GM21526 (cell line): ENCODE measurements around the gene PLCXD3.
"Not testable (repeated sequence)": the region's sequence is repeated elsewhere in the genome, so short reads cannot be mapped to it uniquely, and the experiment has no call there.

Experiments used
- ATAC-seq: cut with Tn5 transposase; IDR thresholded peaks from one replicate; pipeline ENCODE4 v1.9.1; 2021; ENCODE audit warnings: moderate library complexity; ENCODE audit not compliant: unreplicated experiment, low FRiP score

Gene PLCXD3

DNA sequence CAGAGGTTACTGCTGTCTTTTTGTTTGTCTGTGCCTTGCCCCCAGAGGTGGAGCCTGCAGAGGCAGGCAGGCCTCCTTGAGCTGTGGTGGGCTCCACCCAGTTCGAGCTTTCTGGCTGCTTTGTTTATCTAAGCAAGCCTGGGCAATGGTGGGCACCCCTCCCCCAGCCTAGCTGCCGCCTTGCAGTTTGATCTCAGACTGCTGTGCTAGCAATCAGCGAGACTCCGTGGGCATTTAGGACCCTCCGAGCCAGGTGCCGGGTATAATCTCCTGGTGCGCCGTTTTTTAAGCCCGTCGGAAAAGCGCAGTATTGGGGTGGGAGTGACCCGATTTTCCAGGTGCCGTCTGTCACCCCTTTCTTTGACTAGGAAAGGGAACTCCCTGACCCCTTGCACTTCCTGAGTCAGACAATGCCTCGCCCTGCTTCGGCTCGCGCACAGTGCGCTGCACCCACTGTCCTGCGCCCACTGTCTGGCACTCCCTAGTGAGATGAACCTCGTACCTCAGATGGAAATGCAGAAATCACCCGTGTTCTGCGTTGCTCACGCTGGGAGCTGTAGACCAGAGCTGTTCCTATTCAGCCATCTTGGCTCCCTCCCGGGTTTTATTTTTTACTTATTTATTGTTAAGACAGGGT is 16.8 kb downstream of the PLCXD3 start:
- ATAC-seq, result not testable (repeated sequence)

DNA sequence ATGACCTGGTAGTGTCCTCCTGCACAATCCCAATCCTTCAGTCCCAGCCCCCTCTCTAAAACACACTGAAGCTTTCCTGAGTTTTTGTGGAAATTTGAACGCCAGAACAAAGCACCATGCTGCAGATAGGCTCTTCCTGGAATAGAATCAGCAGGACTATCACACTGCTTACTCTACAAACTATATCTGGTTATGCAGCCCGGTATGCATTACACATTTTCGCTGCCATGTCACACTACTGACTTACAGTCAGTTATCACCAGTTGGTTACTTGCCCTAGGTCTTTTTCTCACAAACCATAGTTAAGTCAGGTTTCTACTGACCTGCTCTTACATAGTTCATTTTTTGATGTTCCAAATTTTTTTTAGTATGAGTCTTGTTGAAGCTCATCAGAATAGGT is 24.9 kb downstream of the PLCXD3 start:
- ATAC-seq, result no peak

DNA sequence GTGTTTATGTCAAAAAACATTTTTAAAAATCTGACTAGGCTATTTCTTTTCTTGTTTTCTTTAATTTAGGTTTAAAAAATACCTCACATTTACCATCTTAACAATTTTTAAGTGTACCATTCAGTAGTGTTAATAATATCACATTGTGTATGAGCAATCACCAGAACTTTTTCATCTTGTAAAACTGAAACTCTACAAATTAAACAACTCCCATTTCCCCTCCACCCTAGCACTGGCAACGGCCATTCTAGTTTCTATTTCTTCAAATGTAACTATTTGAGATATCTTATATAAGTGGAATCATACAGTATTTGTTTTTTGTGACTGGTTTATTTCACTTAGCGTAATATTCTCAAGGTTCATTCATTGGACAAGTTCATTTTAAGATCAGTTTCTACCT is 27.7 kb downstream of the PLCXD3 start:
- ATAC-seq, result peak; percentile 70

DNA sequence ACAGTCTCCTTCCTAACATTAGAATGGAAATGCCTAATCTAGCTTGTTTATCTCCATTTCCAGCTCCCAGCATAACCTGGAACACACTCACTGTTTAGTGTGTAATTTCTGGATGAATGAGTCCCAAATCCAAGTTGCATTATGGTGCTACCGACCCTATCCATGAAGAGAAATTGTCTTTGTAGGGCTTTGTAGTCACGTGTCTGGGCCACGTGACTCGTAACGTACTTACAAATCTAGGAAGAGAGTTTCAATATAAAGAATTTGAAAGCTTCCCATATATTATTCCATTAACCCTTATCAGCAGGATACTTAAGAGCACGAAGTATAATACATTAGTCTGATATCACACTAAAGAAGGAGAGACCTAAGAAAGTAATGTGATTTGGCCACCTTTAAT is 28.2 kb downstream of the PLCXD3 start:
- ATAC-seq, result no peak

DNA sequence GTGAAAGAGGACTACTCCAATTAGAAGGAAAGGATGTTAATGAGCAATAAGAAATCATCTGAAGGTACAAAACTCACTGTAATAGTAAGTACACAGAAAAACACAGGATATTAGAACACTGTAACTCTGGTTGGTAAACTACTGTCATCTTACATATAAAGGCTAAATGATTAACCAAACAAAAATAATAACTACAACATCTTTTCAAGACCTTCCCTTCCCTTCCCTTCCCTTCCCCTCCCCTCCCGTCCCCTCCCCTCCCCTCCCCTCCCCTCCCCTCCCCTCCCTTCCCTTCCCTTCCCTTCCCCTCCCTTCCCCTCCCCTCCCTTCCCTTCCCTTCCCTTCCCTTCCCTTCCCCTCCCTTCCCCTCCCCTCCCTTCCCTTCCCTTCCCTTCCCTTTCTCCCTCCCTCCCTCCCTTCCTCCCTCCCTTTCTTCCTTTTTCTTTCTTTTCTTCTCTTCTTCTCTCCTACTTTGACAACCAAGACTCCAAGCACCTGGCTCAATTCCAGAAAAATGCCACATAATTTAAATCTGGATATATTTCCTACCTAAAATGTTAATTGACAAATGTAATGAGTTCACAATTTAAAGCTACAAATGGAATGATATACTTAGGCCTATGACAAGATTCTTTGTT is 38.7 kb downstream of the PLCXD3 start:
- ATAC-seq, result not testable (repeated sequence)

DNA sequence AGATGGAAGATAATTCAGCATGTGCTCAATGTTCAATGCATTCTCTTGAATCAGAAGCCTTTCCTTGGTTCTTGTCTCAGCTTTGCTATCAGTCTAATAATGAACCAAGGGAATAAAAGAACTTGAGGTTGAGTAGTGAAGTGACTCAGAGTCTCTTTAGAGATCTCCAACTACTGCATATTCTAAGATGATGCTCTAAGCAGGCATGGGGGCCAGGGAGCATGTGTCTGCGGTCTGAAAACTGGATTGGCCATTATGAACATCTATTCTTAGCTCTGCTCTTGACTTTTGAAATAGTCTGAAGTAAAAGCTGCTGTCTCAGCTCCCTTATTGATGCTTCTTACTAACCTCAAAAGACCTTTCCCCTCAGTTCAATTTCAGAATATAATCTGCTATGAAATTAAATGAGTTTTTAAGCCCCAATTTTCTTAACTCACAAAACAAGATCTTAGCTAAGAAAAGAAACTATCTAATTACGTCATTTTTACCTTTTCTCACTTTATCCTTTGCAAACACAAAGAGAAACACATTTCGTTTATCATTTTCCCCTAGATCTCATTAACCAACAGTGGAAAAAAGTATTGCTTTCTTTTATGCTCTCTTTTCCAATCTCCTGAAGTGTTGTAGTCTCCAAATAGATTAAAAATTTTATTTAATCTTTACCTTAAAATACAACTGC is 44.8 kb downstream of the PLCXD3 start:
- no peak for ATAC-seq

DNA sequence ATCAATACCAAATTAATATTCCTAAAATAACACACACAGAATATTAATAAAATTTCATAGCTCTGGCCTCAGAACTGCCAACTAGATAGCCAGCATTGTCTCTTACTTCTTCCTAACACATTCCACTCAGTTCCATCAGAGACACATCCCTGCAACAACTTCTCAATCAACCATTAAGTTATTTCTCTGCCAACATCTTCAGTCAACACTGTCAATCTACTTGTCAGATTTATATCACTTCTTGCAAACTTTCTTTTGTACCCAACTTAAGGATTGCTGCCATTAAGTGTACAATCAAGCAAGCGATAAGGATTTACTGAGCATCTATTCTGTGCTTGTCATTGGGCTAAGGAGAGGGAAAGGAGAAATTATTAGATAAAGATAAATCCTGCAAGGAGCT is 50.8 kb downstream of the PLCXD3 start:
- no peak for ATAC-seq

DNA sequence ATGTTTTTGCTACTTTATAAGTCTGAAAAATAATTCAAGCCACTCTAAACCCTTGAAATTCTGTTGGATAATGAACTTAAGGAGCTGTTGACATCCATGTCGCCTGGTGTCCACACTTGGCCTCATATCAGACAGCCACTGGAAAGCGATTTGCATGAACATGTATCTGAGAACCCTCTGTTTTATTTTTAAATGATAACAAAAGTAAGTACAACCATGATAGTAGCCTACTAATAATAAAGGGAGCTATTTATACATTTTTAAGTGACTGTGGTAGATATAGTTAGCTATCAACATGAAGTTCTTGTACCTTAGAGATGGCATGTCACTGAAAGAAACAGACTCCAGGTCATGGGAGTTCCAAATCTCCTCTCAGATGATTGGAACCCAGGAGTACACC is 53.3 kb downstream of the PLCXD3 start:
- ATAC-seq, result no peak

DNA sequence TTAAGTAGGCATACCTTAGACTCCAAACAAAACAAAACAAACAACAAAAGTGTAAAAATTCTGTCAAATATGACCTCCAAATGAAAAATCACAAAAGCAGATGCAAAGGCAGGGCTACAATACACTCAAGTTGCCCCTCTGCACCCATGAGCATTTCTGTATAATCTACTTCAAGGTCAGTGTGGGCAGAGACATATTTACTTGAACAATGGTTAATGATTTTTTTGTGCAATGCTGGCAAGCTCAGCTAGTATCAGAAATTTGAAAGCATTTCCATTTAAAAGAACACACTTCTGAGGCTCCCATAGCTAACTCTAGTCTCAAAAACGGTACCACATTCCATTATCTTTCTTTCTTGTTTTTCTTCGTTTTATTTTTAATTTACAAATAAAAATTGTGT is 57.9 kb downstream of the PLCXD3 start:
- ATAC-seq, result no peak

DNA sequence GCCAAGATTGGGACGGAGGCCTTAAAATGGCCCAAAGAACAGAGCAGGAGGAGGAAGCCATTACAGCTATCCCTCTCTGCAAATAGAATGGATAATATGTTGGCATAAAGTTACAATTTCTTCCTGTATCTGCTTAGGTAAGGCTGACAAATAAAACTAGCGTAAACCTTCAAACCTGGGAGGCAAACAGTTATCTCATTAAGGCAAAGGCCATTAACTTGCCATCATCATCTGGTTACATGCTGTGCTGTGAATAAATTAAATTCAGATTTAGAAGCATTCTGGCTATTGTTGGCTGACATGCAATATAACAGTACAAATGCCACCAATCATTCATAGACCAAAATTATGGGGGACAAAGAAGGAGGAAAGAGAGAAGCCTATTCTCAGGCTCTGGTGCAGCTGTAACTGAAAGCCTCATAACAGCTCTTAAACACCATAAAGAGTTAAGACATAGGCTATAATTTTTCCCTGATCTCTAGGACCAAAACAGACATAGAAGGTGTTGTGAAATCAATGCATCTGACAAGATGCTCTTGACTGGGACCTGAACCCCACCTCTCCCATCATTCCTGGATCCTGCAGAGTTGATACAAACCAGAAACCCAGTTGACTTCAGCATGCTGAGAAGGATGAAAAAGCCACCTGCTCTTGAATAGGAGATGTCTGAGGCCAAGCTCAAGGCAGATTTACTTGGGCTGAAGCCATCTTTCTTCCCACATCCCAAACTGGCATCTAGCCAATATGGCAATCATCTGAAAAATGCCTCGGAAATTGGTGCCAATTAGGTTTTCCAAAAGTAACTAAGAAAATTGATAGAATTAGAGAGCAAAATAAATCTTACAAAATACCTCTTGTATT is 62.5 kb downstream of the PLCXD3 start:
- ATAC-seq, result no peak

DNA sequence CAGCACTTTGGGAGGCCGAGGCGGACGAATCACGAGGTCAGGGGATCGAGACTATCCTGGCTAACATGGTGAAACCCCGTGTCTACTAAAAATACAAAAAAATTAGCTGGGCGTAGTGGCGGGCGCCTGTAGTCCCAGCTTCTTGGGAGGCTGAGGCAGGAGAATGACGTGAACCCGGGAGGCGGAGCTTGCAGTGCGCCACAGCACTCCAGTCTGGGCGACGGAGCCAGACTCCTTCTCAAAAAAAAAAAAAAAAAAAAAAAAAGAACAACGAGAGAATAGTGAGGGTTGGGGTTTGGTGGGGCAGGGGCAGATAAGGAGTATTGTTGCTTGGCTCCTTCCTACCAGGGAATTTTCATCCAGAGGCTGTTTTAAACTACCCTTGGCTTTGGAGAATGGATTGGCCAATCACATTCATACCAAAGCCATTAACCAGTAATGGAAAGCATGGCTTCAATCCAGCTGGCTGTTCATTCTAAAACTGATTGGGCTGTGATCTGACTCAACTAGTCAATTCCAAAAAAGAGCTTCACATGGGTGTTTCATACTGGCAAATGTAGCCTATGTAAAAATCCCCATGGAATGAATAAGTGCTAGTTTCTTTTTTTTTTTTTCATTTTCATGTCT is 64.4 kb downstream of the PLCXD3 start:
- ATAC-seq, result no peak

DNA sequence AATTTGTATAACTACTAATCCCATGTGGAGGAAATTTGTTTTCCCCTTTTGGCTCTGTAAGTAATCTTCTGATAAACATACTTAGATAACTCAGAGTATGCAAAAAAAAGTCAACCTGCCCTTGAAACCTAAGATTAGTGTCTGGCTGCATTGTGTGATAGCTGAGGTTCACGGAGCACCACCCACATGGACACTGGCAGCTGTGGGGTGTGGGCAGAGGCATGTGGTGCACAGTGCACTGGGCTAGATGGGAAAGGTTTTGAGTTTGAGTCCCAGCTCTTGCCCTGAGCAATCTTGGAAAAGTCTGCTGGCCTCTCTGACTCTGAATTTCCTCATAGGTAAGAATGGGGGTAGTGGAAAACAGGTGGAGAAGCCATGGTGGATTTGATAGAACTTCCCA is 75.1 kb downstream of the PLCXD3 start:
- ATAC-seq, result no peak

DNA sequence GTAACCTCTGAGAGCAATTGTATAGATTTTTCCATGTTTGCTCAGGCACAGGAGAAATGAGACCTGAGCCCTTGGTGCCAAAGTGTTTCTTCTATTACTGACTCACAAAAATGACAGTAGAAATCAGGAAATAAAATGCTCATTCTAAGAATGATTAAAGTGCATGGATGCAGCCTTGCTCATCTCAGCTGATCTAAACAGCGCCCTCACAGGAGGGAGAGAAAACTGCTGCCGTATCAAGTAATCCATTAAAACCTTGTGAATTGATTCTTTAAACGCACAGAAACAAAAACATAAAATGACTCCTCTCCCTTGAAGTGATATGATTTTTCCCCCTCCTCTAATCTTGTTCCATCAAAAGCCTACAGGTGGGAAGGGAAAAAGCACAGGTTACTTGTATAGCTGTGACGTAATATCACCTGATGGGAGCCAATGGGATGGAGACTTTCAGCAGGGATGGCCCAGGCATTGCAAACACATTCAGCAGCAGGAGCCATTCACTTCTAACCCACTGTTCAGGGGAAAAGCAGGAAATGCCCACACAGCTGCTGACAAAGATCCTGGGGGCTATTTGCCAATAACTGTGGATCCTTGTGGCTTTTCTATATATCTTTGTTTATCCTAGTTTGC is 76.7 kb downstream of the PLCXD3 start:
- ATAC-seq, result no peak

DNA sequence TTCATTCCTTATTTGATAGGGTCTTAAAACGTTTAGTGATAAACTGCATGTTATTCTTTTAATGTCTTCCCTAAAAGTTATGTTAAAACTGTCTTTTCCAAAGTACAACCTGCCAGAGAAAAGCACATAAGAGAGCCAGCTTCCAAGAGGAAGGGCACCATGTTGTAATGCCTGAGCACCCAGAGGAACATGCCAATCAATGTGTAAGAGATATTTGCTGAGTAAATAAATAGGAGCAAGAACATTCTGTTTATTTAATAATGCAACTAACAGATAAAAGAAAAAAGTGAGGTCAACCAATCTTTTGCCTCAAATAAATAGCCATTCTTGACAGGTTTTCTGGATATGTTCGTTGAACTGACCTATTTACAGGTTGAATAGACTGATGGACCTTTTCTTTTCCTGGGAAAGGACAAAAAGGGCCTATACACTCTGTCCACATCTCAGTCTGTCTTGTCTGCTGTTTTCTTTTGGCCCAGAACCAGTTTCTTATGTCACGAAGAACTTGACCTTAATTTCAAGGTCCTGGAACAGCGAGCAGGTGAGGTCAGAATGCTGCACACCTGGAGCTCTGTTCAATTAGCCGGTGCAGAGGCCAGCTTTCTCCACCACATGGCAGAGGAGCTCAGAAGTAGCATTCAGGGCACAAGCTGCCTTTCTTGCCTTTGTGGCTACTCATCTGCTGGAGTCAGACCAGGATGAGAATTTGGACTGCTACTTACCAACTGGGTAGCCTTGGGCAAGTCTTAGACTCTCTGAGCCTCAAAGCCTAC is 77.7 kb downstream of the PLCXD3 start:
- no peak for ATAC-seq

DNA sequence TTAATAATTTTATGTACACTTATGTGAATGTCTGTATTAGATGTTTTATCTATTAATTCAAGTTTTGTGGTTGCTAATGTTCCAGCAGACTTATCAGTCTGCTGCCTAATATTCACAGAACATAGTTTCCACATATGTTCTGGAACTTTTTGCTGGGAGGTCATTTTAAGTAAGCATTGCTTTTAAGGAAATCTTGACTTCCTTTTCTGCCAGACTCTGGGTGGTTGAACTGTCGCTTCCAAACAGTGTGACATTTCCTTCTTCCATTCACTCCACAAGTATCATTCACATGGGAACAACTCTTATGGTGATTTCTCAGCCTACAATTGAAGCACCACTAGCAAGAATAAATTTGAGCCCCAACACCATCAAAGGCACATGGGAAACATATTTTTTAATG is 82.9 kb downstream of the PLCXD3 start:
- ATAC-seq, result no peak

DNA sequence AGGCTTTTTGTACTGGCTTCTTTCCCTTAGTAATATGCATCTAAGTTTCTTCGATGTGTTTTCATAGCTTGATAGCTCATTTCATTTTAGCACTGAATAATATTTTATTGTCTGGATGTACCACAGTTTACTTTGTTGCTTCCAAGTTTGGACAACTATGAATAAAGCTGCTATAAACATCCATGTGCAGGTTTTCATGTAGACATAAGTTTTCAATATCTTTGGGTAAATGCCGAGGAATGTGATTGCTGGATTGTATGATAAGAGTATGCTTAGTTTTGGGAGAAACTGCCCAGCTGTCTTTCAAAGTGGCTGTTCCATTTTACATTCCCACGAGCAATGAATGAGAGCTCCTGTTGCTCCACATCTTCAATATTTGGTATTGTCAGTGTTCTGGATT is 84.7 kb downstream of the PLCXD3 start:
- ATAC-seq, result no peak

DNA sequence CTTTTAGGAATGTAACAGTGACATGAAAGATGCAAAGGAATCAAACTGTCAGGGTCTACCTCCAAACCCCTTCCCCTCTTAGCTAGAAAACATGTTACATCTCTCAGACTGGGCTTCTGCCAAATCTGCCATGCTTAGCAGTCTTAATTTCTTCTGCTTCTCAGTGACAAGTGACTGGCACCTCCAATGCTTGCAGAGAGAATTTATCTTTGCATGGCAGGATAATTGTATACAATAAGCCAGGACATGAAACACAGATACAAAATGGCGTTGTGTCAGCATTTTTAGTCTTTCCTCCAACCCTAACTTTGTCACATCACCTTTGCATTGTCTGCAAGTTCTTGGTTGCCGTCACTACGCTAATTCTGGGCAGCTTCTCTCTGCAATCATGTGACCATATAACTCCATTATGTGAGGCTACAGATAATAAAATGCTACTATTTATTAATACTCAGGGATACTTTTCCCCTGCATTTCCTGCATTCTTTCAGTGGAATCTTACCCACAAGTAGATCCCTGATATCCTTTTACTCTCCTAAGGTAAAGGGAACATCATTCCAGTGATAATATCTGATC is 89.8 kb downstream of the PLCXD3 start:
- ATAC-seq, result no peak

DNA sequence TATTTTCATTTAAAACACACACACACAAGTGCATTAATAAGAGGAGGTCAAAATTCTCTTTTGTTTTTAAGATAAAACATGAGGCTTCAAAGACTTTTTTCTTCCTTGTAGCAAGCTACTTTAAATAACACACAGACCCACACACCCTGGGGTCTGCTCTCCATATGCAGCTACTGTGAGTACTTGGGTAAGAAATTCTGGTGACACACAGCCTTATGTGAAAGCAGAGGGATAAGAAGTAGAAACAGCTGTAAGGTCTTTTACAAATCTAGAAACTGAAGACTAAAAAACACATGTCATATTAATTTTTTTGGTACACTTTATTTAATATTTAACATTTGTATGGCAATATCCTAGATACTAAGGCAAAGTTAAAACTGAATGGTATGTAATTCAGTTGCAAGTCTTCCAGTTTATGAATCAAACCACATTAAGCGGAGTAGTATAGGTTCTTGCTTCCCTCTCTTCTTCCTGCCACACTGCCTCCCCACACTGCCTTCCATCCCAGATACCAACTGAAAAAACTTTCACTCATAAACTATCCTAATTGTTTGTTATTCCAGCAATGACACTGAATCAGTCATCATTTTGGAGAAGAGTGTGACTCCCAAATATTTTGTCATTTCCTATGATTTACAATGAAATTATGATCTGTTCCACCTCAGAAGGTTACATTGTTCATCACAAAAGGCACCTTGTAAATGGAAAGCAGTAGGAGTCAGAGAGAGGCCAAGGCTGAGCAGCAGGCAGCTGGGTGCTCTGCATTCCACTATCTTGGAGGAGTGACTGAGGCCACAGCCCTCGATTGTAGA is 92.0 kb downstream of the PLCXD3 start:
- no peak for ATAC-seq
